ENCODE results near the gene SIK3. TPM values are rescaled to one million over a fixed set of nuclear protein-coding genes. Genes with fewer than 3 reads are reported as not detected.
A peak's percentile ranks its signal among the peaks of the same experiment; 100 is the strongest.

The SIK3 gene
- total RNA-seq, 1 experiment from 2014 or later: 34.4 TPM

DNA sequence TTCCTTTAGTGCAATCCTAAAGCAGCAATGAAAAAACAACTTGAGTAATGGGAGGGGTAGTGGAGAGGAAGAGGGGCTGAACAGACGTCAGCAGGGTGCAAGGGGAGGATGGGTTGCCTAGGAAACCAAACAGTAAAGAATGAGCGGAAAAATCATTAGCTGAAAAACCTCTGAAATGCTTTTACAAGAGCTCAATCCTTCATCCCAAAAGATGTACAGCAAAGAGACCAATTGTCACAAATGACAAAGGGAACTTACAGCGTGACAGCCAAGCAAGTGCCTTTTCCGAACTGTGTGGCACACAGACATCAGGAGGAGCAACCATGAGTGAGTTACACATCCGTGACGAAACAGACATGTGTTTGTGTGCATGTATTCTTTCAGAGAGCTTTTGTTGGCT lies 104.6 kb downstream of the SIK3 start (continued):
- no peak for TF ChIP-seq ZNF396 (CRISPR knock-in tag; IDR thresholded peaks at IDR 0.05; ENCODE audit: borderline replicate concordance)

DNA sequence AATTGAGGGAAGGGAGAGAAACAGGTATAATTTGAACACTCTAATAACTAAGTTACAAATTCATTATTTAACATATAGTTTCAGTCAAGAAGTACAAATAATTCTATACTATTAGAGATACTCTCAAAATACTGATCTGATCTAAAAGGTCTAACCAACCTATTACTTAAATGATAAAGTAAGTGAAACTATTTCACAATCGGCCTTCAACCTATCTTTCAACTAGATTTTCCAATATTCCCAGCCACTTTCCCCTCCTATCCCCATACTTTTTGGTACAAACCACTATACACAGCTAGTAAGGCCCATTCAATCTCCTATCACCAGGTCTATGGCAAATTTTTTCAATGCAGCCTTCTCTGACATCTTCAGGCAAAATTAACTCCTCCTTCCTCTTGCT lies 106.7 kb downstream of the SIK3 start:
- Mint-ChIP-seq H3K27me3 (ENCODE audit: low read depth) (no peaks in the 10 kb centered on the region), H3K4me3 (no peak overlapping the region), H3K27ac (no peak overlapping the region; the same call in 1 of the 2 replicates), H3K36me3 (no peaks in the 10 kb centered on the region), H3K4me1 (peaks cover 61% of the 10 kb centered on the region), H3K9me3 (no peaks in the 10 kb centered on the region)
- POLR2A ChIA-PET: no interaction called here
- DNase-seq (ENCODE audit: low spot score) (no peak), ATAC-seq (no peak)
- CTCF ChIA-PET: no interaction called here
- TF ChIP-seq RELA (CRISPR knock-in tag; IDR thresholded peaks at IDR 0.05; ENCODE audit: borderline replicate concordance) (no peak), ZBTB21 (CRISPR knock-in tag; IDR thresholded peaks at IDR 0.05; ENCODE audit: borderline replicate concordance) (no peak)

DNA sequence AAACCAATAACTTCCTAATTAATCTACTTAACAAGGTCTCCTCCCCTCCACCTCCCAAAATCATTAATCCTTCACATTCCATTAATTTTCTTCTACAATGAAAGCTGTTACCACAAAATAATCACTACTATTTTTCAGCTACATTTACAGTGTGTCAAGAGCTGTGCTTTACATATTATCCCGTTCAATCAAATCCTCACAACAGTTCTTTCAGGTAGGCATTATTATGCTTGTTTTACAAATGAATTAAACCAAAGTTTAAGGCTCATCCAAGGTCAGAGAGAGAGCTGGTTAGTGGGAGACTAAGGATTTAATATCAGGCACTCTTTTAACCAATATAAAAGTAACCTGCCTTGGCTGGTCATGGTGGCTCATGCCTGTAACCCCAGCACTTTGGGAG lies 107.4 kb downstream of the SIK3 start:
- ChIA-PET CTCF (interaction anchor here (0.9 kb wide), 1 partner anchor 155 kb away, joined by 3 read pairs; no protein-coding TSS in a partner anchor), POLR2A (no interaction called here)
- H3K36me3 Mint-ChIP-seq: no peaks in the 10 kb centered on the region
- TF ChIP-seq, protein P1, sequence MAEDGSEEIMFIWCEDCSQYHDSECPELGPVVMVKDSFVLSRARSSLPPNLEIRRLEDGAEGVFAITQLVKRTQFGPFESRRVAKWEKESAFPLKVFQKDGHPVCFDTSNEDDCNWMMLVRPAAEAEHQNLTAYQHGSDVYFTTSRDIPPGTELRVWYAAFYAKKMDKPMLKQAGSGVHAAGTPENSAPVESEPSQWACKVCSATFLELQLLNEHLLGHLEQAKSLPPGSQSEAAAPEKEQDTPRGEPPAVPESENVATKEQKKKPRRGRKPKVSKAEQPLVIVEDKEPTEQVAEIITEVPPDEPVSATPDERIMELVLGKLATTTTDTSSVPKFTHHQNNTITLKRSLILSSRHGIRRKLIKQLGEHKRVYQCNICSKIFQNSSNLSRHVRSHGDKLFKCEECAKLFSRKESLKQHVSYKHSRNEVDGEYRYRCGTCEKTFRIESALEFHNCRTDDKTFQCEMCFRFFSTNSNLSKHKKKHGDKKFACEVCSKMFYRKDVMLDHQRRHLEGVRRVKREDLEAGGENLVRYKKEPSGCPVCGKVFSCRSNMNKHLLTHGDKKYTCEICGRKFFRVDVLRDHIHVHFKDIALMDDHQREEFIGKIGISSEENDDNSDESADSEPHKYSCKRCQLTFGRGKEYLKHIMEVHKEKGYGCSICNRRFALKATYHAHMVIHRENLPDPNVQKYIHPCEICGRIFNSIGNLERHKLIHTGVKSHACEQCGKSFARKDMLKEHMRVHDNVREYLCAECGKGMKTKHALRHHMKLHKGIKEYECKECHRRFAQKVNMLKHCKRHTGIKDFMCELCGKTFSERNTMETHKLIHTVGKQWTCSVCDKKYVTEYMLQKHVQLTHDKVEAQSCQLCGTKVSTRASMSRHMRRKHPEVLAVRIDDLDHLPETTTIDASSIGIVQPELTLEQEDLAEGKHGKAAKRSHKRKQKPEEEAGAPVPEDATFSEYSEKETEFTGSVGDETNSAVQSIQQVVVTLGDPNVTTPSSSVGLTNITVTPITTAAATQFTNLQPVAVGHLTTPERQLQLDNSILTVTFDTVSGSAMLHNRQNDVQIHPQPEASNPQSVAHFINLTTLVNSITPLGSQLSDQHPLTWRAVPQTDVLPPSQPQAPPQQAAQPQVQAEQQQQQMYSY (CRISPR knock-in tag; IDR thresholded peaks at IDR 0.05): no peak
- TF ChIP-seq, protein P2, sequence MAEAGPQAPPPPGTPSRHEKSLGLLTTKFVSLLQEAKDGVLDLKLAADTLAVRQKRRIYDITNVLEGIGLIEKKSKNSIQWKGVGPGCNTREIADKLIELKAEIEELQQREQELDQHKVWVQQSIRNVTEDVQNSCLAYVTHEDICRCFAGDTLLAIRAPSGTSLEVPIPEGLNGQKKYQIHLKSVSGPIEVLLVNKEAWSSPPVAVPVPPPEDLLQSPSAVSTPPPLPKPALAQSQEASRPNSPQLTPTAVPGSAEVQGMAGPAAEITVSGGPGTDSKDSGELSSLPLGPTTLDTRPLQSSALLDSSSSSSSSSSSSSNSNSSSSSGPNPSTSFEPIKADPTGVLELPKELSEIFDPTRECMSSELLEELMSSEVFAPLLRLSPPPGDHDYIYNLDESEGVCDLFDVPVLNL (CRISPR knock-in tag; IDR thresholded peaks at IDR 0.05; ENCODE audit: borderline replicate concordance, low read depth): no peak
- TF ChIP-seq, protein P3, sequence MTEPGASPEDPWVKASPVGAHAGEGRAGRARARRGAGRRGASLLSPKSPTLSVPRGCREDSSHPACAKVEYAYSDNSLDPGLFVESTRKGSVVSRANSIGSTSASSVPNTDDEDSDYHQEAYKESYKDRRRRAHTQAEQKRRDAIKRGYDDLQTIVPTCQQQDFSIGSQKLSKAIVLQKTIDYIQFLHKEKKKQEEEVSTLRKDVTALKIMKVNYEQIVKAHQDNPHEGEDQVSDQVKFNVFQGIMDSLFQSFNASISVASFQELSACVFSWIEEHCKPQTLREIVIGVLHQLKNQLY (CRISPR knock-in tag; IDR thresholded peaks at IDR 0.05): no peak
- TF ChIP-seq NR2C2 (CRISPR knock-in tag; IDR thresholded peaks at IDR 0.05) (no peak), ZNF232 (CRISPR knock-in tag; IDR thresholded peaks at IDR 0.05) (no peak), ZNF396 (CRISPR knock-in tag; IDR thresholded peaks at IDR 0.05; ENCODE audit: borderline replicate concordance) (no peak), GABPB1 (CRISPR knock-in tag; IDR thresholded peaks at IDR 0.05) (no peak), SMAD4 (CRISPR knock-in tag; IDR thresholded peaks at IDR 0.05) (no peak)
- TF ChIP-seq, protein P4, sequence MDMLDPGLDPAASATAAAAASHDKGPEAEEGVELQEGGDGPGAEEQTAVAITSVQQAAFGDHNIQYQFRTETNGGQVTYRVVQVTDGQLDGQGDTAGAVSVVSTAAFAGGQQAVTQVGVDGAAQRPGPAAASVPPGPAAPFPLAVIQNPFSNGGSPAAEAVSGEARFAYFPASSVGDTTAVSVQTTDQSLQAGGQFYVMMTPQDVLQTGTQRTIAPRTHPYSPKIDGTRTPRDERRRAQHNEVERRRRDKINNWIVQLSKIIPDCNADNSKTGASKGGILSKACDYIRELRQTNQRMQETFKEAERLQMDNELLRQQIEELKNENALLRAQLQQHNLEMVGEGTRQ (CRISPR knock-in tag; IDR thresholded peaks at IDR 0.05): no peak
- no peak for ATAC-seq
- H3K4me1 Mint-ChIP-seq: peaks cover 64% of the 10 kb centered on the region
- no peak overlapping the region for H3K4me3 Mint-ChIP-seq
- no peaks in the 10 kb centered on the region for H3K9me3 Mint-ChIP-seq
- no peak for DNase-seq (ENCODE audit: low spot score)
- H3K27me3 Mint-ChIP-seq (ENCODE audit: low read depth): no peaks in the 10 kb centered on the region
- H3K27ac Mint-ChIP-seq: peak overlapping the region; percentile 13

DNA sequence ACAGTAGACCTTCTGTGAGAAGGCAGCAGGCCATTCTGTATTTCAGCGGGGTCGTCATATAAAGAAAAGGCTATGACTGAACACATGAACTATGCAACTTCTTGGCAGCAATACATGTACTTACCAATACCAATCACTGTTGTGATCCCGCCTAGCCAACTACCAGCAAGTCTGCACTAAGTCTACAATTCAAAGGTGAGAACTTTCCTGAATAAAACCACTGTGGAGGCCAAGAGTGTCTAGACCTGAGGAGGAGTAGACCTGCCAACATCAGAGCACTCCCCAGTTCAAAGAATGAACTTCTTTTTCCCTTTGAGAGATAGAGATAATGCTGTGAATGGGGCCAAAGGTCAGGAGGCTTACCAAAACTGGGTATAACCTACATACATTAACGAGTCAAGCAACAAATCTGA lies 108.2 kb downstream of the SIK3 start:
- no peaks in the 10 kb centered on the region for H3K27me3 Mint-ChIP-seq (ENCODE audit: low read depth)
- ChIA-PET CTCF (interaction anchor here (0.9 kb wide), 1 partner anchor 154 kb away, joined by 3 read pairs; no protein-coding TSS in a partner anchor), POLR2A (no interaction called here)
- no peaks in the 10 kb centered on the region for H3K9me3 Mint-ChIP-seq
- H3K36me3 Mint-ChIP-seq: no peaks in the 10 kb centered on the region
- H3K27ac Mint-ChIP-seq: peak overlapping the region; percentile 28; the same call in 1 of the 2 replicates
- no peak overlapping the region for H3K4me3 Mint-ChIP-seq
- DNase-seq (ENCODE audit: low spot score) (no peak), ATAC-seq (no peak)
- TF ChIP-seq, protein P5, sequence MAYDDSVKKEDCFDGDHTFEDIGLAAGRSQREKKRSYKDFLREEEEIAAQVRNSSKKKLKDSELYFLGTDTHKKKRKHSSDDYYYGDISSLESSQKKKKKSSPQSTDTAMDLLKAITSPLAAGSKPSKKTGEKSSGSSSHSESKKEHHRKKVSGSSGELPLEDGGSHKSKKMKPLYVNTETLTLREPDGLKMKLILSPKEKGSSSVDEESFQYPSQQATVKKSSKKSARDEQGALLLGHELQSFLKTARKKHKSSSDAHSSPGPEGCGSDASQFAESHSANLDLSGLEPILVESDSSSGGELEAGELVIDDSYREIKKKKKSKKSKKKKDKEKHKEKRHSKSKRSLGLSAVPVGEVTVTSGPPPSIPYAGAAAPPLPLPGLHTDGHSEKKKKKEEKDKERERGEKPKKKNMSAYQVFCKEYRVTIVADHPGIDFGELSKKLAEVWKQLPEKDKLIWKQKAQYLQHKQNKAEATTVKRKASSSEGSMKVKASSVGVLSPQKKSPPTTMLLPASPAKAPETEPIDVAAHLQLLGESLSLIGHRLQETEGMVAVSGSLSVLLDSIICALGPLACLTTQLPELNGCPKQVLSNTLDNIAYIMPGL (CRISPR knock-in tag; IDR thresholded peaks at IDR 0.05): no peak
- H3K4me1 Mint-ChIP-seq: peaks cover 64% of the 10 kb centered on the region

All from WTC11 (cell line).